GM12878 (cell line): ENCODE results near the gene CLASP1. TPM values are rescaled to one million over a fixed set of nuclear protein-coding genes. Genes with fewer than 3 reads are reported as not detected.

Source experiments
- ATAC-seq: fragments of 200-7000 bp; cut with Tn5 transposase; 3 replicates; pipeline ENCODE4 v1.9.1; 2020; ENCODE audit warnings: mild to moderate bottlenecking, moderate library complexity
- BruUV-seq: library from RNA; stranded (reverse); fragments of 400-500 nt; replicated peaks from 2 replicates; lab custom pipeline; 2021; lab: Mats Ljungman, UMichigan
- CTCF ChIA-PET: fragments of 300-600 bp; sonication (Branson Sonifier 250); formaldehyde crosslinking; extraction: SDS; loops from one replicate; lab custom pipeline; 2021; ENCODE audit warnings: inconsistent platforms; lab: Yijun Ruan, JAX
- POLR2A ChIA-PET: fragments of 350-600 bp; formaldehyde crosslinking; extraction: SDS; loops from one replicate; lab custom pipeline; 2021; ENCODE audit warnings: inconsistent platforms; lab: Charles Lee
- RAD21 ChIA-PET: fragments of 300-600 bp; sonication (Branson Sonifier 250); formaldehyde crosslinking; loops from one replicate; lab custom pipeline; 2023; ENCODE audit warnings: antibody characterized with exemption; ENCODE audit not compliant: unreplicated experiment; lab: Charles Lee
- SMC1A ChIA-PET: fragments of 300-600 bp; sonication (Branson Sonifier 250); formaldehyde crosslinking; loops from one replicate; lab custom pipeline; 2023; ENCODE audit not compliant: unreplicated experiment, uncharacterized antibody; lab: Charles Lee
- DNase-seq: peaks from one replicate; pipeline ENCODE4 v3.0.0-alpha.2; 2011; ENCODE audit warnings: low read depth, low spot score
- FAIRE-seq: peaks from 3 replicates; lab custom pipeline; 2011; peaks lifted over from hg19 to GRCh38; lab: Jason Lieb, UNC
- H2AFZ ChIP-seq: 2 replicates; pipeline ENCODE4 v1.6.0; 2011; ENCODE audit warnings: low read depth, low read length, control low read depth; ENCODE audit not compliant: control insufficient read depth
- H3K27ac ChIP-seq: 2 replicates; pipeline ENCODE4 v1.5.1; 2011; ENCODE audit warnings: control low read depth; ENCODE audit not compliant: control insufficient read depth, insufficient read depth
- H3K27me3 ChIP-seq, 2 experiments: replicated peaks in 1 of 2; 2 replicates each; pipeline versions ENCODE4 v1.6.0 to v1.6.1; 2011; ENCODE audit warnings: low read length in 1 of 2; ENCODE audit not compliant: control insufficient read depth in 2 of 2, insufficient read depth in 2 of 2
- H3K36me3 ChIP-seq, 2 experiments: 2 replicates each; pipeline ENCODE4 v1.5.1; 2011; ENCODE audit warnings: low read length in 1 of 2; ENCODE audit not compliant: control insufficient read depth in 2 of 2, insufficient read depth in 2 of 2
- H3K4me1 ChIP-seq: 2 replicates; pipeline ENCODE4 v1.6.1; 2011; ENCODE audit warnings: mild to moderate bottlenecking, low read length, moderate library complexity, mixed read lengths; ENCODE audit not compliant: control insufficient read depth, insufficient read depth
- H3K4me2 ChIP-seq: 2 replicates; pipeline ENCODE4 v1.6.0; 2011; ENCODE audit warnings: control low read depth; ENCODE audit not compliant: control insufficient read depth, insufficient read depth
- H3K4me3 ChIP-seq: fragments of 200-600 bp; sonication (generic); 2 replicates; pipeline ENCODE4 v1.5.1; 2016
- H3K79me2 ChIP-seq: 2 replicates; pipeline ENCODE4 v1.6.0; 2011; ENCODE audit warnings: low read length; ENCODE audit not compliant: control insufficient read depth, insufficient read depth
- H3K9ac ChIP-seq: 2 replicates; pipeline ENCODE4 v1.8.0; 2011; ENCODE audit warnings: low read length, control low read depth, mixed read lengths; ENCODE audit not compliant: control insufficient read depth, insufficient read depth
- H3K9me3 ChIP-seq: replicated peaks from 3 replicates; pipeline ENCODE4 v1.5.1; 2011; ENCODE audit warnings: mild to moderate bottlenecking, low read length; ENCODE audit not compliant: control insufficient read depth, insufficient read depth
- H4K20me1 ChIP-seq: 2 replicates; pipeline ENCODE4 v1.6.0; 2011; ENCODE audit not compliant: control insufficient read depth, insufficient read depth
- FOXM1 ChIP-seq: IDR thresholded peaks from 2 replicates; pipeline ENCODE4 v1.6.1; 2012; ENCODE audit warnings: low read depth, mild to moderate bottlenecking, inconsistent platforms, low read length, moderate library complexity
- GABPA ChIP-seq: IDR thresholded peaks from 2 replicates; pipeline ENCODE4 v1.6.1; 2014; ENCODE audit warnings: antibody characterized with exemption, low read depth, mild to moderate bottlenecking, inconsistent platforms
- PAX5 ChIP-seq: IDR thresholded peaks from 2 replicates; pipeline ENCODE4 v1.6.1; 2011; ENCODE audit warnings: low read depth, low read length, borderline replicate concordance
- POLR2A ChIP-seq: IDR thresholded peaks from 2 replicates; pipeline ENCODE4 v1.6.1; 2011; ENCODE audit warnings: low read depth, mild to moderate bottlenecking, low read length
- SMAD5 ChIP-seq: IDR thresholded peaks from 2 replicates; pipeline ENCODE4 v1.6.1; 2016; ENCODE audit warnings: antibody characterized with exemption, low read depth
- SP1 ChIP-seq: IDR thresholded peaks from one replicate; pipeline ENCODE4 v1.6.1; 2011; ENCODE audit warnings: low read depth, low read length
- SREBF2 ChIP-seq: IDR thresholded peaks from 2 replicates; pipeline ENCODE4 v1.6.1; 2012; ENCODE audit warnings: mild to moderate bottlenecking, low read length
- STAT3 ChIP-seq: IDR thresholded peaks from 2 replicates; pipeline ENCODE4 v1.6.1; 2011; ENCODE audit warnings: low read depth, low read length, improper control_type of control experiment
- TBL1XR1 ChIP-seq: IDR thresholded peaks from 2 replicates; pipeline ENCODE4 v1.6.1; 2012; ENCODE audit warnings: low read depth, low read length, improper control_type of control experiment
- TCF7 ChIP-seq: IDR thresholded peaks from 2 replicates; pipeline ENCODE4 v1.6.1; 2014; ENCODE audit warnings: antibody characterized with exemption, borderline replicate concordance
- ZBTB33 ChIP-seq: fragments of 450-650 bp; IDR thresholded peaks from 2 replicates; pipeline ENCODE4 v1.6.1; 2017; ENCODE audit warnings: mild to moderate bottlenecking
- ZNF217 ChIP-seq: fragments of 450-650 bp; IDR thresholded peaks from 2 replicates; pipeline ENCODE4 v1.6.1; 2017; ENCODE audit warnings: antibody characterized with exemption, mild to moderate bottlenecking
- WGBS: methylation state at CpG from one replicate; pipeline ENCODE4 v1.1.6; 2016; ENCODE audit warnings: low lambda C conversion rate; ENCODE audit not compliant: insufficient replicate concordance, insufficient coverage; ENCODE audit errors: missing lambda C conversion rate; 5-methylcytosine and 5-hydroxymethylcytosine counted together
- in situ Hi-C: fragments of 300-500 bp; cut with MboI; formaldehyde crosslinking; loops from 9 replicates; pipeline ENCODE4 v1.14.3; 2018; ENCODE audit warnings: mixed read lengths
- intact Hi-C: fragments of 100-400 bp; cut with micrococcal nuclease; formaldehyde crosslinking; loops from one replicate; pipeline ENCODE4 v1.14.2; 2022; ENCODE audit not compliant: unreplicated experiment
- polyA plus RNA-seq, 11 experiments: library from polyadenylated mRNA; depleted of rRNA in 4 of 11; unstranded in 6 of 11; stranded (reverse) in 5 of 11; fragments of >200 nt; fragmentation: Nextera tagmentation in 4 of 11; fragmentation: Illumina TruSeq in 1 of 11; extraction: Ambion mirVana in 4 of 11; extraction: Trizol in 1 of 11; gene quantifications; 1 replicate in 1 of 11; 2 replicates in 10 of 11; pipeline versions ENCODE4 v1.2.1 to v1.2.3, GENCODE V29; 2011 to 2016; ENCODE audit warnings: inconsistent platforms in 2 of 11, missing spikeins in 2 of 11, low read depth in 1 of 11
- total RNA-seq, 4 experiments: library from RNA; depleted of rRNA in 3 of 4; stranded (reverse); fragments of >200 nt in 3 of 4; fragmentation: Illumina TruSeq in 1 of 4; extraction: Trizol in 1 of 4; gene quantifications; 2 replicates each; pipeline versions ENCODE4 v1.2.1 to v1.2.3, GENCODE V29; 2013 to 2021
- TF ChIP-seq, protein P1 (sequence below): fragments of 450-650 bp; IDR thresholded peaks from 2 replicates; pipeline ENCODE4 v1.6.1; 2017; ENCODE audit warnings: borderline replicate concordance
- TF ChIP-seq, protein P2 (sequence below): fragments of 450-650 bp; conservative IDR thresholded peaks from 2 replicates; pipeline ENCODE4 v1.6.1; 2017; ENCODE audit warnings: mild to moderate bottlenecking, moderate library complexity
- TF ChIP-seq, protein P3 (sequence below): IDR thresholded peaks from 2 replicates; pipeline ENCODE4 v1.6.1; 2012; ENCODE audit warnings: low read depth, low read length, improper control_type of control experiment

Gene CLASP1
- total and polyA plus RNA-seq, 10 of the 15 experiments (the other 5 are each of a cell fraction or from before 2014, with no cell fraction given): 1.4 to 62.4 (median 32.9) TPM

DNA sequence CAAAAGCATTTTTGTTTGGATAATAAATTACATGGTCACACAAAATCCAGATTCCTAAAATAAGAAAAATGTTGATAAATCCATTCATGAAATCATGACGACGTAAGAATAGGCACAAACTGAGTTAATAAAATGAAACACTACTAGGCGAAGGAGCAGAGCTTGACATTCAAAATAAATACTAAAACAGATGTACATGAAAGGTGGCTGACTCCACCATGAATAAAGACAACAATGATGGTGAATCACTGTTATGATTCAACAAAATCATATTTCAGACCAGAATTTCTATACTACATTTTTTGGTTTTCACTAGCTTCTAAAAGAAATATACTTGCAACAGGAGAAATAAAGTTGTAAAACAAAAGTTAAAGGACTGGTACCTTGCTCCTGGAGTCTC, 240.6 kb downstream of the CLASP1 start:
- no peak overlapping the region for H3K9ac ChIP-seq
- H4K20me1 ChIP-seq: no peaks in the 10 kb centered on the region
- no peaks in the 10 kb centered on the region for H3K9me3 ChIP-seq
- FAIRE-seq: no peak
- WGBS: 95% methylated on average over 3 of the region's 3 CpGs
- H3K4me2 ChIP-seq: no peak overlapping the region
- H3K79me2 ChIP-seq: no peaks in the 10 kb centered on the region
- H3K4me1 ChIP-seq: no peaks in the 10 kb centered on the region
- RAD21 ChIA-PET: interaction anchor here (1.3 kb wide), 1 partner anchor 238 kb away, joined by 4 read pairs; no protein-coding TSS in a partner anchor
- in situ Hi-C loops (no loop called here), intact Hi-C loops (loop anchor here (10.0 kb wide), 1 partner anchor 336 kb away; no protein-coding TSS in a partner anchor)
- H2AFZ ChIP-seq: no peak overlapping the region
- POLR2A ChIA-PET: no interaction called here
- H3K4me3 ChIP-seq: no peak overlapping the region
- no peak for ATAC-seq
- no peaks in the 10 kb centered on the region for H3K27me3 ChIP-seq
- H3K36me3 ChIP-seq: peaks cover 0 to 31% of the 10 kb centered on the region in 2 experiments; a peak in 2 of 4 replicates
- DNase-seq: no peak
- CTCF ChIA-PET: interaction anchor here (1.9 kb wide), 1 partner anchor 15 kb away, joined by 6 read pairs; no protein-coding TSS in a partner anchor
- SMC1A ChIA-PET: interaction anchor here (0.6 to 1.1 kb wide), 2 partner anchors 14 to 33 kb away, joined by 4 read pairs; no protein-coding TSS in a partner anchor
- no peak overlapping the region for H3K27ac ChIP-seq
- TF ChIP-seq SREBF2 (no peak), TCF7 (no peak), TBL1XR1 (no peak), SMAD5 (no peak), POLR2A (no peak), ZBTB33 (no peak), GABPA (no peak), SP1 (no peak), STAT3 (no peak), ZNF217 (no peak), FOXM1 (no peak), PAX5 (no peak)
- TF ChIP-seq, protein P1, sequence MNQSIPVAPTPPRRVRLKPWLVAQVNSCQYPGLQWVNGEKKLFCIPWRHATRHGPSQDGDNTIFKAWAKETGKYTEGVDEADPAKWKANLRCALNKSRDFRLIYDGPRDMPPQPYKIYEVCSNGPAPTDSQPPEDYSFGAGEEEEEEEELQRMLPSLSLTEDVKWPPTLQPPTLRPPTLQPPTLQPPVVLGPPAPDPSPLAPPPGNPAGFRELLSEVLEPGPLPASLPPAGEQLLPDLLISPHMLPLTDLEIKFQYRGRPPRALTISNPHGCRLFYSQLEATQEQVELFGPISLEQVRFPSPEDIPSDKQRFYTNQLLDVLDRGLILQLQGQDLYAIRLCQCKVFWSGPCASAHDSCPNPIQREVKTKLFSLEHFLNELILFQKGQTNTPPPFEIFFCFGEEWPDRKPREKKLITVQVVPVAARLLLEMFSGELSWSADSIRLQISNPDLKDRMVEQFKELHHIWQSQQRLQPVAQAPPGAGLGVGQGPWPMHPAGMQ: no peak
- TF ChIP-seq, protein P2, sequence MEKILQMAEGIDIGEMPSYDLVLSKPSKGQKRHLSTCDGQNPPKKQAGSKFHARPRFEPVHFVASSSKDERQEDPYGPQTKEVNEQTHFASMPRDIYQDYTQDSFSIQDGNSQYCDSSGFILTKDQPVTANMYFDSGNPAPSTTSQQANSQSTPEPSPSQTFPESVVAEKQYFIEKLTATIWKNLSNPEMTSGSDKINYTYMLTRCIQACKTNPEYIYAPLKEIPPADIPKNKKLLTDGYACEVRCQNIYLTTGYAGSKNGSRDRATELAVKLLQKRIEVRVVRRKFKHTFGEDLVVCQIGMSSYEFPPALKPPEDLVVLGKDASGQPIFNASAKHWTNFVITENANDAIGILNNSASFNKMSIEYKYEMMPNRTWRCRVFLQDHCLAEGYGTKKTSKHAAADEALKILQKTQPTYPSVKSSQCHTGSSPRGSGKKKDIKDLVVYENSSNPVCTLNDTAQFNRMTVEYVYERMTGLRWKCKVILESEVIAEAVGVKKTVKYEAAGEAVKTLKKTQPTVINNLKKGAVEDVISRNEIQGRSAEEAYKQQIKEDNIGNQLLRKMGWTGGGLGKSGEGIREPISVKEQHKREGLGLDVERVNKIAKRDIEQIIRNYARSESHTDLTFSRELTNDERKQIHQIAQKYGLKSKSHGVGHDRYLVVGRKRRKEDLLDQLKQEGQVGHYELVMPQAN: no peak
- TF ChIP-seq, protein P3, sequence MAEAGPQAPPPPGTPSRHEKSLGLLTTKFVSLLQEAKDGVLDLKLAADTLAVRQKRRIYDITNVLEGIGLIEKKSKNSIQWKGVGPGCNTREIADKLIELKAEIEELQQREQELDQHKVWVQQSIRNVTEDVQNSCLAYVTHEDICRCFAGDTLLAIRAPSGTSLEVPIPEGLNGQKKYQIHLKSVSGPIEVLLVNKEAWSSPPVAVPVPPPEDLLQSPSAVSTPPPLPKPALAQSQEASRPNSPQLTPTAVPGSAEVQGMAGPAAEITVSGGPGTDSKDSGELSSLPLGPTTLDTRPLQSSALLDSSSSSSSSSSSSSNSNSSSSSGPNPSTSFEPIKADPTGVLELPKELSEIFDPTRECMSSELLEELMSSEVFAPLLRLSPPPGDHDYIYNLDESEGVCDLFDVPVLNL: no peak
- BruUV-seq: no TSS peak
